Tibial artery (tissue), 4 donors: ENCODE results near the gene SMIM20.

Experiments used
- DNase-seq, 2 donors: peaks; one replicate each; pipeline ENCODE4 v3.0.0-alpha.2; 2019
- H3K27ac ChIP-seq, 2 donors: fragments of 200-600 bp; sonication (generic) in 1 of 2; 1 replicate in 1 of 2; 2 replicates in 1 of 2; pipeline ENCODE4 v1.5.1; 2018 to 2019; ENCODE audit warnings: mild to moderate bottlenecking in 1 of 2
- H3K27me3 ChIP-seq, 2 donors: fragments of 200-600 bp; sonication (generic) in 1 of 2; one replicate each; pipeline versions ENCODE4 v1.5.1 to v1.6.0; 2016 to 2019
- H3K36me3 ChIP-seq, 3 donors: fragments of 200-600 bp; sonication (generic) in 2 of 3; one replicate each; pipeline ENCODE4 v1.5.1; 2016 to 2019; ENCODE audit warnings: mild to moderate bottlenecking in 2 of 3
- H3K4me1 ChIP-seq, 4 donors: fragments of 200-600 bp; sonication (generic) in 2 of 4; 1 replicate in 3 of 4; 2 replicates in 1 of 4; pipeline ENCODE4 v1.5.1; 2016 to 2019
- H3K4me3 ChIP-seq, 2 donors: fragments of 200-600 bp; sonication (generic) in 1 of 2; 1 replicate in 1 of 2; 2 replicates in 1 of 2; pipeline ENCODE4 v1.5.1; 2018 to 2019; ENCODE audit warnings: mild to moderate bottlenecking in 2 of 2
- H3K9me3 ChIP-seq, 3 donors: fragments of 200-600 bp; sonication (generic) in 1 of 3; one replicate each; pipeline ENCODE4 v1.5.1; 2016 to 2019
- CTCF ChIP-seq, 2 experiments: fragments of 200-600 bp in 1 of 2; fragments of 450-650 bp in 1 of 2; IDR thresholded peaks; one replicate each; pipeline ENCODE4 v1.5.1; 2017 to 2019; ENCODE audit warnings: antibody characterized with exemption in 2 of 2, mild to moderate bottlenecking in 1 of 2, moderate library complexity in 1 of 2
- intact Hi-C: fragments of 100-400 bp; cut with DNase I; formaldehyde crosslinking; loops from one replicate; pipeline ENCODE4 v1.15.0; 2023; ENCODE audit warnings: low total_unique reads

Gene SMIM20

GRCh38 chr4:25951390-25951952 is 37.5 kb downstream of the SMIM20 start:
- no peak for TF ChIP-seq CTCF (IDR thresholded peaks at IDR 0.05)
- H3K36me3 ChIP-seq = no peaks in the 10 kb centered on the region
- no peaks in the 10 kb centered on the region for H3K9me3 ChIP-seq
- no peak for DNase-seq
- intact Hi-C loops = no loop called here
- H3K4me1 ChIP-seq = no peaks in the 10 kb centered on the region
- no peak overlapping the region for H3K27ac ChIP-seq
- H3K4me3 ChIP-seq = no peak overlapping the region
- H3K27me3 ChIP-seq = peaks cover 0 to 10% of the 10 kb centered on the region in 2 donors

- Histone ChIP-seq H3K4me1 (no peaks in the 10 kb centered on the region), H3K4me3 (no peak overlapping the region), H3K27me3 (peaks cover 0 to 10% of the 10 kb centered on the region in 2 donors), H3K27ac (no peak overlapping the region), H3K9me3 (no peaks in the 10 kb centered on the region), H3K36me3 (no peaks in the 10 kb centered on the region)
- intact Hi-C loops = no loop called here
- no peak for DNase-seq
- no peak for TF ChIP-seq CTCF (IDR thresholded peaks at IDR 0.05)
These were observed 39.7 kb downstream of the SMIM20 start for GRCh38 chr4:25953740-25954139.

DNA sequence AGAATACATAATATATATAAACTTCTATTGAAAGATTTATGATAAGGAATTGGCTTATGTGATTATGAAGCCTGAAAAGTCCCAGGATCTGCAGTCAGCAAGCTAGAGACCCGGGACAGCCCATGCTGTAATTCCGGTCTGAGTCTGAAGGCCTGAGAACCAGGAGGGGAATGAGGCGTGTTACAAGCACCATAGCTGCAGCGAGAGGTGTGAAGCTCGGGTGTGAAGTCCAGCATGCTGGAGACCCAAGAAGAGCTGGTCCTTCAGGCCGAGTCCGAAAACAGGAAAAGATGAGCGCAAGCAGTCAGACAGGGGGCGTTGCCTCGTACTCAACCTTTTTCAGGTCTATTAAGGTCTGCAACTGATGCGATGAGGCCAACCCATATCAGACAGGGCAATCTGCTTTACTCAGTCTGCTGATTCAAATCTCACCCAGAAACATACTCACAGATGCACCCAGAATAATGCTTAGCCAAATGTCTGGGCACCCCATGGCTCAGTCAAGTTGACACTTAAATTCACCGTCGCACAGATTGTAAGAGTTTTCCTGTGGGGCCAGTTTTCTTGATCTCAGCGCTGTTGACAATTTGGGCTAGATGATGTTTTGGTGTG is 40.4 kb downstream of the SMIM20 start:
- Histone ChIP-seq H3K27me3 (peaks cover 0 to 10% of the 10 kb centered on the region in 2 donors), H3K4me1 (no peaks in the 10 kb centered on the region), H3K36me3 (no peaks in the 10 kb centered on the region), H3K4me3 (no peak overlapping the region), H3K27ac (no peak overlapping the region), H3K9me3 (no peaks in the 10 kb centered on the region)
- intact Hi-C loops = no loop called here
- no peak for DNase-seq
- no peak for TF ChIP-seq CTCF (IDR thresholded peaks at IDR 0.05)

DNA sequence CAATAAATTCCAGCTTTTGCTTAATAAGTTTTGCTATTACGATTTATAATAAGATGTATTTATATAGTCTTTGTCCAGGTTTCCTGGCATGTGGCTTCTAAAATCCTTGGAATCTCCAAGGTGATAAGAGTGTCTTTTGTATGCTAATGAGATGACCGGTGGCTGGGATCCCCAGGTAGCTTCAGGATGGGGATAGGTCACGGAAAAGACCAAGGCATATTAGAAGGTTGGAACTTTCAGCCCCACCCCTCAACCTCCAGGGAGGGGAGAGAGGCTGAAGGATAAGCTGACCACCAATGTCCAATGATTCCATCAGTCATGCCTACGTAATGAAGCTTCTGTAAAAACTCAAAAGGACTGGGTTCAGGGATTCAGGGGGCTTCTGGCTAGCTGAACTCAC is 41.7 kb downstream of the SMIM20 start:
- no peak for TF ChIP-seq CTCF (IDR thresholded peaks at IDR 0.05)
- Histone ChIP-seq H3K27me3 (peaks cover 0 to 6% of the 10 kb centered on the region in 2 donors), H3K27ac (no peak overlapping the region), H3K4me3 (no peak overlapping the region), H3K36me3 (no peaks in the 10 kb centered on the region), H3K4me1 (no peaks in the 10 kb centered on the region), H3K9me3 (no peaks in the 10 kb centered on the region)
- no peak for DNase-seq
- intact Hi-C loops = no loop called here

DNA sequence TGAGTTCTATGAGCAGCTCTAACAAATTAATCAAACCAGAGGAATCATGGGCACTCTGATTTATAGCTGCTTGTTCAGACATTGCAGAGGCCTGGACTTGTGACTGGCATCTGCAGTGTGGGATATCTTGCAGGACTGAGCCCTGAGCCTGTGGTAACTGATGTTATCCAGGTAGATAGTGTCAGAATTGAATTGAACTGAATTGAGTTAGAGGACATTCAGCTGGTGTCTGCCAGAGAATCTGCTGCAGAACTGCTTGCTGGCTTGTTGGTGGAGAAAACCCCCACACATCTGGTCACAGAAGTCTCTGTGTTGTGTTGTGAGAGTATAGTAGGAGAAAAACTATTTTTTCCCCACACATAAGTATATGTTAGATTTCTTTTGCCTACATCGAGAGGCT is 42.2 kb downstream of the SMIM20 start:
- intact Hi-C loops = no loop called here
- Histone ChIP-seq H3K27me3 (peaks cover 0 to under 1% of the 10 kb centered on the region in 2 donors), H3K4me3 (no peak overlapping the region), H3K36me3 (no peaks in the 10 kb centered on the region), H3K9me3 (no peaks in the 10 kb centered on the region), H3K27ac (no peak overlapping the region), H3K4me1 (no peaks in the 10 kb centered on the region)
- TF ChIP-seq CTCF (IDR thresholded peaks at IDR 0.05) = no peak
- DNase-seq = no peak
